AG04449 (cell line): ENCODE data around the gene PRKACA.

Source experiments
- CTCF ChIA-PET: fragments of 350-600 bp; formaldehyde crosslinking; extraction: SDS; loops from one replicate; lab custom pipeline; 2021; ENCODE audit warnings: antibody characterized with exemption; lab: Yijun Ruan, JAX
- POLR2A ChIA-PET: fragments of 400-600, 350-600 bp; formaldehyde crosslinking; extraction: SDS; loops from one replicate; lab custom pipeline; 2020; ENCODE audit warnings: antibody characterized with exemption, inconsistent platforms; lab: Yijun Ruan, JAX
- DNase-seq: peaks from one replicate; pipeline ENCODE4 v3.0.0-alpha.2; 2010; ENCODE audit warnings: low read depth, low spot score
- H3K4me3 ChIP-seq: 2 replicates; pipeline ENCODE4 v1.5.1; 2011; ENCODE audit warnings: low read depth, mild to moderate bottlenecking, control low read depth, low read length
- CTCF ChIP-seq: IDR thresholded peaks from one replicate; pipeline ENCODE4 v1.5.1; 2011; ENCODE audit warnings: mild to moderate bottlenecking, moderate library complexity, low read length, control low read depth, inconsistent platforms; ENCODE audit not compliant: insufficient read depth; ENCODE audit errors: missing control alignments

PRKACA gene

DNA sequence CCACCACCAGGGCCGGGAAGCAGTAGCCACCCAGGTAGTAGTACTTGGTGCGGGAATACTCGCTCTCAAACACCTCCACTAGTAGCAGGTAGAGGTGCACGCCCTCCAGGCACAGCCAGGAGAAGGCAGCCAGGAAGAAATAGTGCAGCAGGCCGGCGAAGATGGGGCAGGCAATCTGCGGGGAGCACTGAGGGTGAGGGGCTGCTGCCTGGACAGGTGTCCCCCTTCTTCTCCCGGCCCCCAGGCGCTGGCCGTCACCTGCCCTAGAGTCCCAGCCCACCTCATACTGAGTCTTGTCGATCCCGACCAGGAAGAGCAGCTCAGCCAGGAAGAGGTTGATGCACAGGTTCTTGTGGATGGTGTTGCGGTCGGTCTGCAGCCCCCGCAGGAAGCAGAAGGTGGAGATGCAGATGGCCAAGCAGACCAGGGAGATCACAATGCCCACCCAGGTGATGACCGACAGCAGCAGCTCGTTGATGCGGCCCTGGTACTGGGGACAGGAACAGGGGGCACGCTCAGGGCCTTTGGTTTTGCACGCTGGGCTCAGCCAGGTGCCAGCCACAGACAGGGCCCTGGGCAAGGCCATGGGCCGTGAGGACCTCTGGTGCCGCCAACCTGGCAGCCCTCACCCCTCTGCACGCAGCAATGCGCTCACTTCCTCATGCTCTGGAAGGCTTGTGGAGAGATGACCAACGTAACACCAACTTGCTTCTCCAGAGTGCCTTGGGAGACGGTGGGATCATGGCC lies 39.6 kb upstream of the PRKACA start:
- no peak overlapping the region for H3K4me3 ChIP-seq
- TF ChIP-seq CTCF, result no peak
- ChIA-PET POLR2A (no interaction called here), CTCF (interaction anchor here (1.3 to 6.6 kb wide), 3 partner anchors 10 to 39 kb away, joined by 4 to 34 read pairs (median 6); partner anchors contain the start of gene ASF1B)
- no peak for DNase-seq

DNA sequence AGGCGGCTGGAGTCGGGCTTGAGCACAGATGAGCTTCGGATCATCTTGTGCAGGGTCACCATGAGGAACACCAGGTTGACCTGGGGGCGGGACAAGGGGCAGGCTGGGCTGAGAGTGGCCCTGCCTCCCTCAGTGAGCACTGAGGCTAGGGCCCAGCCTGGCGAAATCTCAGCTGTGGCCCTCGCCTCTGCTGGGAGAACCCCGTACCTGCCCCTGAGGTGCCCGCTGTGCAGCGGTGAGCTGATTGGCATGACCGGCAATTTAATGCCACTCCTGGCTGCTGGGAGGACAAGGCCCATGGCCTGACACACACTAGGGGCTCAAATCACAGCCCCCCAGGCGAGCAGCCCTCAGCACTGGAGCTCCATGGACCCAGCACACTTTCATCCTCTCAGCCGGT lies 38.6 kb upstream of the PRKACA start:
- ChIA-PET CTCF (interaction anchor here (1.5 to 6.6 kb wide), 2 partner anchors 9 to 19 kb away, joined by 5 to 34 read pairs; partner anchors contain the start of gene ASF1B), POLR2A (no interaction called here)
- H3K4me3 ChIP-seq, result no peak overlapping the region
- TF ChIP-seq CTCF, result no peak
- DNase-seq, result no peak

DNA sequence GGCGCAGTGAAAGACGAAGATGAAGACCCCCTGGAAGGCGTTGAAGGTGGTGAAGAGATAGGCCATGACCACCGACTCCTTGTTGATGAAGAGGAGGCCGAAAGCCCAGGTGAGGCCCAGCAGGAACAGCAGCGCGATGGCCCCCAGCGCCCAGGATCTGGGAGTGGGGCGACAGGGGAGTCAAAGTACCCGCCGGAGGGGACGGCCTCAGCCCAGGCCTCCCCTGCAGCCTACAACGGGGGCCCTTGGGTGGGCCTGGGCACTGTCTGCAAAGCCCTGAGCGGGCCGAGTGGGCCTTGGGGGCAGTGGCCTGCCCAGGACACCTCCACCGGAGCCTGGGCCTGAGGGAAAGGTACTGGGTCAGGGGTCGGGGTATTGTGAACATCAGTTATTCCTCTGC lies 37.8 kb upstream of the PRKACA start:
- ChIA-PET POLR2A (no interaction called here), CTCF (interaction anchor here (1.5 kb wide), 1 partner anchor 19 kb away, joined by 5 read pairs; the partner anchor contains the start of gene ASF1B)
- no peak for DNase-seq
- H3K4me3 ChIP-seq, result no peak overlapping the region
- TF ChIP-seq CTCF, result no peak

- no peak for TF ChIP-seq CTCF
- H3K4me3 ChIP-seq, result no peak overlapping the region
- ChIA-PET CTCF (interaction anchor here (0.9 to 9.3 kb wide), 3 partner anchors 16 to 196 kb away, joined by 3 to 101 read pairs (median 9); partner anchors contain the start of gene ASF1B), POLR2A (no interaction called here)
- DNase-seq, result no peak
Measured at GRCh38 chr19:14152713-14153112, 35.2 kb upstream of the PRKACA start.

GRCh38 chr19:14150770-14151661 lies 33.5 kb upstream of the PRKACA start:
- ChIA-PET CTCF (interaction anchor here (6.9 to 9.3 kb wide), 2 partner anchors 13 to 198 kb away, joined by 77 to 101 read pairs; partner anchors contain the start of gene ASF1B), POLR2A (no interaction called here)
- no peak for DNase-seq
- H3K4me3 ChIP-seq, result no peak overlapping the region
- TF ChIP-seq CTCF, result no peak
